NB4 (cell line): ENCODE data around the gene RORB.

Experiments used
- DNase-seq: peaks from one replicate; pipeline ENCODE4 v3.0.0; 2010; ENCODE audit warnings: low read depth
- H3K4me3 ChIP-seq: one replicate; pipeline ENCODE4 v1.5.1; 2011; ENCODE audit warnings: mild to moderate bottlenecking, low read depth, low read length, moderate library complexity
- CTCF ChIP-seq: IDR thresholded peaks from one replicate; pipeline ENCODE4 v1.5.1; 2012; ENCODE audit warnings: low read depth, low read length
- MAX ChIP-seq: IDR thresholded peaks from 2 replicates; pipeline ENCODE4 v1.6.1; 2011; ENCODE audit warnings: low read depth, low read length
- MYC ChIP-seq: IDR thresholded peaks from 2 replicates; pipeline ENCODE4 v1.6.1; 2011; ENCODE audit warnings: low read depth, low read length
- POLR2A ChIP-seq: IDR thresholded peaks from 2 replicates; pipeline ENCODE4 v1.6.1; 2011; ENCODE audit warnings: mild to moderate bottlenecking; ENCODE audit not compliant: insufficient read length; ENCODE audit errors: extremely low read depth

Gene RORB

GRCh38 chr9:74497748-74498620 lies 849 bp downstream of the RORB start:
- DNase-seq: no peak
- no peak overlapping the region for H3K4me3 ChIP-seq
- no peak for TF ChIP-seq MYC
- no peak for TF ChIP-seq POLR2A
- TF ChIP-seq CTCF: no peak
- TF ChIP-seq MAX: no peak

- no peak overlapping the region for H3K4me3 ChIP-seq
- DNase-seq: no peak
- no peak for TF ChIP-seq MAX
- no peak for TF ChIP-seq POLR2A
- no peak for TF ChIP-seq MYC
- TF ChIP-seq CTCF: no peak
Observed at GRCh38 chr9:74498621-74499095, 1.5 kb downstream of the RORB start.

GRCh38 chr9:74499111-74499601 lies 2.0 kb downstream of the RORB start:
- TF ChIP-seq MAX (no peak), MYC (no peak), CTCF (no peak), POLR2A (no peak)
- H3K4me3 ChIP-seq: no peak overlapping the region
- no peak for DNase-seq

GRCh38 chr9:74499770-74500583 lies 2.8 kb downstream of the RORB start:
- no peak overlapping the region for H3K4me3 ChIP-seq
- DNase-seq: no peak
- no peak for TF ChIP-seq MAX
- no peak for TF ChIP-seq CTCF
- no peak for TF ChIP-seq MYC

GRCh38 chr9:74500584-74500924 lies 3.4 kb downstream of the RORB start:
- H3K4me3 ChIP-seq: no peak overlapping the region

More at GRCh38 chr9:74500584-74500924, 3.4 kb downstream of the RORB start:
- TF ChIP-seq CTCF (no peak), MYC (no peak), POLR2A (no peak), MAX (no peak)
- no peak for DNase-seq
